ENCODE results near the gene SCO2. TPM values are rescaled to one million over a fixed set of nuclear protein-coding genes. Genes with fewer than 3 reads are reported as not detected.

SCO2 gene
- total and polyA plus RNA-seq, 2 of the 13 experiments (the other 11 are each of a cell fraction or from before 2014, with no cell fraction given), result 0.32 to 3.7 TPM

- TF ChIP-seq REST (IDR thresholded peaks at IDR 0.05; ENCODE audit: borderline replicate concordance in 1 of 2, low read depth in 1 of 2, low read length in 2 of 2) (peak in 1 of 2 experiments; percentile 83), SP4 (CRISPR knock-in tag; IDR thresholded peaks at IDR 0.05) (0 out of 2 replicates have a peak, but pooled peaks have one; percentile 25), CEBPZ (IDR thresholded peaks at IDR 0.05; ENCODE audit: low read length) (no peak), UBTF (CRISPR knock-in tag; IDR thresholded peaks at IDR 0.05) (peak; percentile 24), CHD4 (IDR thresholded peaks at IDR 0.05; ENCODE audit: borderline replicate concordance, low read length) (0 out of 2 replicates have a peak, but pooled peaks have one; percentile 31), ZNF567 (CRISPR knock-in tag; IDR thresholded peaks at IDR 0.05; ENCODE audit: borderline replicate concordance) (0 out of 2 replicates have a peak, but pooled peaks have one; percentile 55), ZNF263 (CRISPR knock-in tag; IDR thresholded peaks at IDR 0.05) (peak; percentile 40), SMYD3 (CRISPR knock-in tag; IDR thresholded peaks at IDR 0.05) (0 out of 2 replicates have a peak, but pooled peaks have one; percentile 44), TAF1 (CRISPR knock-in tag; IDR thresholded peaks at IDR 0.05) (0 out of 2 replicates have a peak, but pooled peaks have one; percentile 19), ZFP36L2 (CRISPR knock-in tag; IDR thresholded peaks at IDR 0.05) (no peak), SALL1 (CRISPR knock-in tag; IDR thresholded peaks at IDR 0.05) (peak; percentile 59), SMAD3 (CRISPR knock-in tag; IDR thresholded peaks at IDR 0.05) (0 out of 2 replicates have a peak, but pooled peaks have one; percentile 34), RFXANK (CRISPR knock-in tag; IDR thresholded peaks at IDR 0.05) (no peak), GATAD1 (CRISPR knock-in tag; IDR thresholded peaks at IDR 0.05) (peak; percentile 64), IKZF1 (IDR thresholded peaks at IDR 0.05) (no peak), ZNF777 (CRISPR knock-in tag; IDR thresholded peaks at IDR 0.05) (peak; percentile 43; the same call in 1 of the 2 replicates), PLRG1 (conservative IDR thresholded peaks at IDR 0.05) (no peak)
These were observed 27.0 kb downstream of the SCO2 start (continued) for GRCh38 chr22:50498322-50498890.

Data from HepG2 (cell line).